ENCODE measurements around the gene AIDA. TPM values are rescaled to one million over a fixed set of nuclear protein-coding genes. Genes with fewer than 3 reads are reported as not detected.
"Not testable (repeated sequence)": the region's sequence is repeated elsewhere in the genome, so short reads cannot be mapped to it uniquely, and the experiment has no call there.

Gene AIDA
- total RNA-seq, 2 donors from 2014 or later, result 32.9 to 36.6 TPM

GRCh38 chr1:222754366-222755139 is 42.3 kb upstream of the AIDA start:
- Histone ChIP-seq H3K9me3 (no peaks in the 10 kb centered on the region), H3K4me1 (no peaks in the 10 kb centered on the region), H3K27me3 (no peaks in the 10 kb centered on the region), H3K36me3 (replicated peaks in 1 of 2; ENCODE audit: insufficient read depth in 1 of 2, low read depth in 2 of 2) (no peaks in the 10 kb centered on the region), H3K27ac (no peak overlapping the region), H3K4me3 (no peak overlapping the region)
- TF ChIP-seq POLR2A (IDR thresholded peaks at IDR 0.05), result no peak
- no peak for TF ChIP-seq CTCF (IDR thresholded peaks at IDR 0.05)
- DNase-seq (peak in 3 of 4 donors; percentile 21 to 59 (median 24)), ATAC-seq (no peak)
- WGBS, 2 donors, result 80 to 83% methylated on average over 10 of the region's 10 CpGs
- intact Hi-C loops (cut with DNase I), result no loop called here

- no peak for ATAC-seq
- Histone ChIP-seq H3K27me3 (no peaks in the 10 kb centered on the region), H3K27ac (no peak overlapping the region), H3K36me3 (replicated peaks in 1 of 2; ENCODE audit: insufficient read depth in 1 of 2, low read depth in 2 of 2) (no peaks in the 10 kb centered on the region), H3K9me3 (no peaks in the 10 kb centered on the region), H3K4me3 (no peak overlapping the region), H3K4me1 (no peaks in the 10 kb centered on the region)
- 49 to 56% methylated on average over 3 of the region's 3 CpGs for WGBS, 2 donors
- TF ChIP-seq CTCF (IDR thresholded peaks at IDR 0.05) (no peak), POLR2A (IDR thresholded peaks at IDR 0.05) (no peak)
- DNase-seq, result no peak
- intact Hi-C loops (cut with DNase I), result no loop called here
Observed at GRCh38 chr1:222751255-222751654, 39.0 kb upstream of the AIDA start.

- Histone ChIP-seq H3K27ac (no peak overlapping the region), H3K4me1 (no peaks in the 10 kb centered on the region), H3K27me3 (no peaks in the 10 kb centered on the region), H3K4me3 (no peak overlapping the region), H3K9me3 (no peaks in the 10 kb centered on the region), H3K36me3 (replicated peaks in 1 of 2; ENCODE audit: insufficient read depth in 1 of 2, low read depth in 2 of 2) (no peaks in the 10 kb centered on the region)
- 44 to 48% methylated on average over 1 of the region's 1 CpG for WGBS, 2 donors
- DNase-seq (no peak), ATAC-seq (no peak)
- TF ChIP-seq CTCF (IDR thresholded peaks at IDR 0.05), result no peak
- intact Hi-C loops (cut with DNase I), result no loop called here
Observed at GRCh38 chr1:222750651-222751050, 38.4 kb upstream of the AIDA start.

GRCh38 chr1:222749927-222750326 is 37.6 kb upstream of the AIDA start:
- TF ChIP-seq CTCF (IDR thresholded peaks at IDR 0.05) (no peak), POLR2A (IDR thresholded peaks at IDR 0.05) (no peak)
- no peak overlapping the region for H3K4me3 ChIP-seq
- no peak for DNase-seq
- no peaks in the 10 kb centered on the region for H3K36me3 ChIP-seq (replicated peaks in 1 of 2; ENCODE audit: insufficient read depth in 1 of 2, low read depth in 2 of 2)
- no peaks in the 10 kb centered on the region for H3K9me3 ChIP-seq
- H3K27me3 ChIP-seq, result no peaks in the 10 kb centered on the region
- ATAC-seq, result no peak
- no peak overlapping the region for H3K27ac ChIP-seq
- intact Hi-C loops (cut with DNase I), result no loop called here
- no peaks in the 10 kb centered on the region for H3K4me1 ChIP-seq

- intact Hi-C loops (cut with DNase I); ATAC-seq: not testable (repeated sequence)
- WGBS, 2 donors, result 91 to 92% methylated on average over 5 of the region's 5 CpGs
Observed at GRCh38 chr1:222741630-222742457, 29.6 kb upstream of the AIDA start.

More at GRCh38 chr1:222741630-222742457, 29.6 kb upstream of the AIDA start:
- not testable (repeated sequence) for H3K4me1 ChIP-seq; H3K4me3 ChIP-seq; H3K27me3 ChIP-seq; H3K27ac ChIP-seq; DNase-seq; H3K9me3 ChIP-seq; H3K36me3 ChIP-seq (replicated peaks in 1 of 2; ENCODE audit: insufficient read depth in 1 of 2, low read depth in 2 of 2)
